HG02973 (cell line): ENCODE results near the gene USP17L17.
"Not testable (repeated sequence)": the region's sequence is repeated elsewhere in the genome, so short reads cannot be mapped to it uniquely, and the experiment has no call there.

ENCODE experiments used
- ATAC-seq: cut with Tn5 transposase; IDR thresholded peaks from one replicate; pipeline ENCODE4 v1.9.1; 2021; ENCODE audit warnings: moderate library complexity; ENCODE audit not compliant: unreplicated experiment

The USP17L17 gene

GRCh38 chr4:9243579-9243978 lies at the start of gene USP17L17:
Gene USP17L17 (plus strand): TSS chr4:9243879. CDS start chr4:9243879, 0 bp downstream.
- not testable (repeated sequence) for ATAC-seq

GRCh38 chr4:9210357-9210756 lies 33.3 kb upstream of the USP17L17 start, which contains the start of gene USP17L10:
Gene USP17L10 (plus strand): TSS chr4:9210657. CDS start chr4:9210657, 0 bp downstream.
- ATAC-seq, result not testable (repeated sequence)

- ATAC-seq, result not testable (repeated sequence)
These were observed 29.0 kb upstream of the USP17L17 start for GRCh38 chr4:9214701-9215100.

- ATAC-seq, result not testable (repeated sequence)
These were observed 28.6 kb upstream of the USP17L17 start, which contains the start of gene USP17L11 for GRCh38 chr4:9215105-9215504. Gene USP17L11 (plus strand): TSS chr4:9215405. CDS start chr4:9215405, 0 bp downstream.

- ATAC-seq, result not testable (repeated sequence)
These were observed 23.8 kb upstream of the USP17L17 start, which contains the start of gene USP17L12 for GRCh38 chr4:9219852-9220251. Gene USP17L12 (plus strand): TSS chr4:9220152. CDS start chr4:9220152, 0 bp downstream.

- not testable (repeated sequence) for ATAC-seq
These were observed 19.1 kb upstream of the USP17L17 start, which contains the start of gene USP17L13 for GRCh38 chr4:9224596-9224995. Gene USP17L13 (plus strand): TSS chr4:9224896. CDS start chr4:9224896, 0 bp downstream.

GRCh38 chr4:9230249-9230648 lies 13.4 kb upstream of the USP17L17 start:
- not testable (repeated sequence) for ATAC-seq

GRCh38 chr4:9234085-9234484 lies 9.6 kb upstream of the USP17L17 start, which contains the start of gene USP17L15:
Gene USP17L15 (plus strand): TSS chr4:9234385. CDS start chr4:9234385, 0 bp downstream.
- ATAC-seq, result not testable (repeated sequence)

- not testable (repeated sequence) for ATAC-seq
These were observed 5.2 kb upstream of the USP17L17 start for GRCh38 chr4:9238461-9238860.

GRCh38 chr4:9247953-9248680 lies 4.4 kb downstream of the USP17L17 start, which contains the start of gene USP17L18:
Gene USP17L18 (plus strand): TSS chr4:9248630. CDS start chr4:9248630, 0 bp downstream.
- ATAC-seq, result not testable (repeated sequence)

- not testable (repeated sequence) for ATAC-seq
These were observed 9.4 kb downstream of the USP17L17 start, which contains the start of gene USP17L19 for GRCh38 chr4:9253078-9253477. Gene USP17L19 (plus strand): TSS chr4:9253378. CDS start chr4:9253378, 0 bp downstream.

GRCh38 chr4:9257824-9258223 lies 14.1 kb downstream of the USP17L17 start, which contains the start of gene USP17L20:
Gene USP17L20 (plus strand): TSS chr4:9258124. CDS start chr4:9258124, 0 bp downstream.
- not testable (repeated sequence) for ATAC-seq

- not testable (repeated sequence) for ATAC-seq
These were observed 18.9 kb downstream of the USP17L17 start, which contains the start of gene USP17L21 for GRCh38 chr4:9262572-9262971. Gene USP17L21 (plus strand): TSS chr4:9262872. CDS start chr4:9262872, 0 bp downstream.

- not testable (repeated sequence) for ATAC-seq
These were observed 23.6 kb downstream of the USP17L17 start, which contains the start of gene USP17L22 for GRCh38 chr4:9267319-9267718. Gene USP17L22 (plus strand): TSS chr4:9267619. CDS start chr4:9267619, 0 bp downstream.

- not testable (repeated sequence) for ATAC-seq
These were observed 28.0 kb downstream of the USP17L17 start for GRCh38 chr4:9271719-9272118.
